Mesothelial cell of epicardium (in vitro differentiated cells): Measurements from ENCODE around the gene ASB10. TPM values are rescaled to one million over a fixed set of nuclear protein-coding genes. Genes with fewer than 3 reads are reported as not detected.

Experiments used
- DNase-seq, 2 experiments: peaks; one replicate each; pipeline ENCODE4 v3.0.0; 2021; ENCODE audit warnings: low spot score in 2 of 2; ENCODE audit not compliant: unreplicated experiment in 2 of 2
- H3K27ac Mint-ChIP-seq: 2 replicates; pipeline ENCODE4 v1.8.0; 2021; ENCODE audit warnings: mixed read lengths
- H3K27me3 Mint-ChIP-seq: 2 replicates; pipeline ENCODE4 v1.8.0; 2021; ENCODE audit warnings: low read depth, mixed read lengths
- H3K36me3 Mint-ChIP-seq: 2 replicates; pipeline ENCODE4 v1.8.0; 2021; ENCODE audit warnings: mixed read lengths
- H3K4me1 Mint-ChIP-seq: 2 replicates; pipeline ENCODE4 v1.8.0; 2021; ENCODE audit warnings: mixed read lengths
- H3K4me3 Mint-ChIP-seq: 2 replicates; pipeline ENCODE4 v1.8.0; 2021; ENCODE audit warnings: mild to moderate bottlenecking, moderate library complexity, mixed read lengths
- H3K9me3 Mint-ChIP-seq: 2 replicates; pipeline ENCODE4 v1.8.0; 2021; ENCODE audit warnings: mixed read lengths
- total RNA-seq: library from RNA; stranded (reverse); gene quantifications from 3 replicates; pipeline ENCODE4 v1.2.1, GENCODE V29; 2021
- TF ChIP-seq, protein P1 (sequence below): fragments of 200-600 bp; sonication (generic); IDR thresholded peaks from one replicate; pipeline ENCODE4 v1.5.0; 2021; ENCODE audit warnings: antibody characterized with exemption; ENCODE audit not compliant: unreplicated experiment

Gene ASB10
- total RNA-seq, 1 donor from 2014 or later, result not detected

DNA sequence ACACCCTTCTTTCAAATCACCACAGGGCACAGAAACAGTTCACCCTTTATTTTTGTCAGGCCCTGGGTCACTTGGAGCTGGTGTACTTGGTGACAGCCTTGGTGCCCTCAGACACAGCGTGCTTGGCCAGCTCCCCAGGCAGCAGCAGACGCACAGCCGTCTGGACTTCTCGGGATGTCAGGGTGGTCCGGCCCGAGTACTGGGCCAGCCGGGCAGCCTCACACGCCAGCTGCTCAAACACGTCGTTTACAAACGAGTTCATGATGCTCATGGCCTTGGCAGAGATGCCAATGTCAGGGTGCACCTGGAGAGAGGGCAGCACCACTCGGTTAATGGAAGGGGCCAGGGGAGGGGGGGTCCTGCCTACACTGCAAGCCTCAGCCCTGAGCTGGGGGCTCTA is 20.8 kb upstream of the ASB10 start:
- H3K4me1 Mint-ChIP-seq, result peaks cover 9% of the 10 kb centered on the region
- H3K4me3 Mint-ChIP-seq, result no peak overlapping the region
- H3K36me3 Mint-ChIP-seq, result peaks cover under 1% of the 10 kb centered on the region
- no peak overlapping the region for H3K27ac Mint-ChIP-seq
- no peak for DNase-seq
- TF ChIP-seq, protein P1, sequence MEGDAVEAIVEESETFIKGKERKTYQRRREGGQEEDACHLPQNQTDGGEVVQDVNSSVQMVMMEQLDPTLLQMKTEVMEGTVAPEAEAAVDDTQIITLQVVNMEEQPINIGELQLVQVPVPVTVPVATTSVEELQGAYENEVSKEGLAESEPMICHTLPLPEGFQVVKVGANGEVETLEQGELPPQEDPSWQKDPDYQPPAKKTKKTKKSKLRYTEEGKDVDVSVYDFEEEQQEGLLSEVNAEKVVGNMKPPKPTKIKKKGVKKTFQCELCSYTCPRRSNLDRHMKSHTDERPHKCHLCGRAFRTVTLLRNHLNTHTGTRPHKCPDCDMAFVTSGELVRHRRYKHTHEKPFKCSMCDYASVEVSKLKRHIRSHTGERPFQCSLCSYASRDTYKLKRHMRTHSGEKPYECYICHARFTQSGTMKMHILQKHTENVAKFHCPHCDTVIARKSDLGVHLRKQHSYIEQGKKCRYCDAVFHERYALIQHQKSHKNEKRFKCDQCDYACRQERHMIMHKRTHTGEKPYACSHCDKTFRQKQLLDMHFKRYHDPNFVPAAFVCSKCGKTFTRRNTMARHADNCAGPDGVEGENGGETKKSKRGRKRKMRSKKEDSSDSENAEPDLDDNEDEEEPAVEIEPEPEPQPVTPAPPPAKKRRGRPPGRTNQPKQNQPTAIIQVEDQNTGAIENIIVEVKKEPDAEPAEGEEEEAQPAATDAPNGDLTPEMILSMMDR, result no peak
- no peaks in the 10 kb centered on the region for H3K9me3 Mint-ChIP-seq
- H3K27me3 Mint-ChIP-seq, result peaks cover 42% of the 10 kb centered on the region

DNA sequence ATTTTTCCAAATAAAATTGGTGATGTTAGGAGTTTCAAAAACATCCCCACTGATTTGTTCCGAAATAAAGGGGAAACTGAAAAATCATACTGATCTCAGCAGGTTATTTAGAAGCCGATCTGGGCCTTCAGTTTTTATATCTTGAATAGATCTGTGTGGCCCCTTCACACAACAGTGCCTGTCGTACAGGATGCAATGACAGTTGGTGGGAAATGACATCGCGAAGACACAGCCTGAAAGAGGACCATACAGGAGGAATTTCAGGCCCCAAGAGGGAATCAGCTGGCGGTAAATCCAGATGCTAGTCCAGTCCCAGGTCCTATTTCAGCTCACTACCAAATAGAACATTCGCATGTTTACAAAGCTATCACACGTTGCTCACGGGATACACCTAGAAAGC is 20.3 kb upstream of the ASB10 start:
- Mint-ChIP-seq H3K36me3 (no peaks in the 10 kb centered on the region), H3K27ac (no peak overlapping the region), H3K4me1 (peaks cover 9% of the 10 kb centered on the region), H3K9me3 (no peaks in the 10 kb centered on the region), H3K27me3 (peaks cover 45% of the 10 kb centered on the region), H3K4me3 (no peak overlapping the region)
- TF ChIP-seq, protein P1, result no peak
- DNase-seq, result no peak

DNA sequence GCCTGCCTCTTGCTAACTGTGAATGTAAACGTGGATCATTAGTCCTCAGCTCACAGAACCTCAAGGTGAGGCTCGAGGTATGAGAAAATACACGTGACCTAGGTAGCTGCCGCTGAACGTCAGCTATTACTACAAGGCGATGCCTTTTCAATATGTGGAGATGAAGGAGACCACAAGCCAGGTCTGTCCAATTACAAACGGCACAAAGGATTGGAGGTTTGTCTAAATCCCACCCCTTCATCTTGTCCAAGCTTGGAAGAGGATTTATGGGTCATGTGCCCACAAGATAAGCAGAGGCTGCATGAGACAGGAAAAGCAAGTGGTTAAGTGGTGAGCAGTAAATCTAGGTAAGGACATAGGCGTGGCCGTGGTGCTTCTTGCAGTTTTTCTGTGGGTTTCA is 19.9 kb upstream of the ASB10 start:
- TF ChIP-seq, protein P1, result no peak
- Mint-ChIP-seq H3K27me3 (peaks cover 49% of the 10 kb centered on the region), H3K4me3 (no peak overlapping the region), H3K9me3 (no peaks in the 10 kb centered on the region), H3K36me3 (no peaks in the 10 kb centered on the region), H3K4me1 (peaks cover 9% of the 10 kb centered on the region), H3K27ac (no peak overlapping the region)
- DNase-seq, result no peak

DNA sequence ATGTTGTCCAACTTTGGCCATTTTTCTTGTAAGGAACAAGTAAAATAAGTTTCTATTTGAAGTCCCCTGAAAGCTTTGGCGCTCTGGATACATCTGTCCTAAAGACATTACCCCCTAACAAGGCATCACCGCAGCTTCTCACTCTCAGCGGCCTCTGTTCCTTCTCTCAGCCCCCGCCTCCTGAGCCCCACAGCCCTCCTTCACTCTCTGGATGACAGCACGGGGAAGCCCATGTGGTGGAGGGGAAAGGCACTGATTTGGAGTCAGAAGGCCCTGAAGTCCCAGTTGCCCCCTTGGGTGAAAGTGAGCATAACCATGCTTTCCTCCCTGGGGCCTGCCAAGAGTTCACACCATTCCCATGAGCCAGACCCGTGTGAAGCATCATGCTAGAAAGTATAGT is 18.7 kb upstream of the ASB10 start:
- Mint-ChIP-seq H3K9me3 (no peaks in the 10 kb centered on the region), H3K36me3 (no peaks in the 10 kb centered on the region), H3K27me3 (peaks cover 56% of the 10 kb centered on the region), H3K4me3 (no peak overlapping the region), H3K4me1 (peaks cover 9% of the 10 kb centered on the region), H3K27ac (no peak overlapping the region)
- TF ChIP-seq, protein P1, result no peak
- DNase-seq, result no peak

DNA sequence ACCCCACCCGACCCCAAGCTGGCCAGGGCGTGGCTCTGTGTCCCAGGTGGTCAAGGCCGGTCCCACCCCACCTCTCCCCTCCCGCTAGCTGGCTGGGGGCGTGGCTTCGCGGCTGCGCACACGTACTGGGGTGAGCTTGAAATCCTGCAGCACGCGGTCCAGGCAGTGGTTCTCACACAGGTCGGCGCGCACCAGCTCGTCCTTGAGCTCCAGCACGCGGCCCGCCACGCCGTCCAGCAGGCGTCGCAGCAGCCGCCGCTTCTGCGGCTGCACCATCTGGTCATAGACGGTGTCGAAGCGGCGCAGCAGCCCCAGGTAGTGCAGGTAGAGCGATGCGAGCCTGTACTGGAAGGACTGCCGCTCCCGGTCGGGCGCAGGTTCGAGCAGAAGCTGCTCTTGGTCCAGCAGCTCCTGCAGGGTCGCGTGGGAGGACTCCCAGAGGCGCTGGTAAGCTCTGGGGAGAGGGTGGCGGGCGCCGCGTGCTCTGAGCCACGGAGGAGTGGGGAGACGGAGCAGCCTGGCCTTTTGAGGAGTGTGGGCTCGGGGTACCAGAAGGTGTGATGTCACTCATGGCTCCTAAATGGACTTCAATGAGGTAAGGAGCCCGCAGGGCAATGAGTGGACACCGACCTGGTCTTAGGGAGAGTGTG is 17.5 kb upstream of the ASB10 start:
- Mint-ChIP-seq H3K27ac (no peak overlapping the region), H3K36me3 (no peaks in the 10 kb centered on the region), H3K4me3 (no peak overlapping the region), H3K4me1 (peaks cover 9% of the 10 kb centered on the region), H3K9me3 (no peaks in the 10 kb centered on the region), H3K27me3 (peaks cover 55% of the 10 kb centered on the region)
- TF ChIP-seq, protein P1, result no peak
- no peak for DNase-seq

DNA sequence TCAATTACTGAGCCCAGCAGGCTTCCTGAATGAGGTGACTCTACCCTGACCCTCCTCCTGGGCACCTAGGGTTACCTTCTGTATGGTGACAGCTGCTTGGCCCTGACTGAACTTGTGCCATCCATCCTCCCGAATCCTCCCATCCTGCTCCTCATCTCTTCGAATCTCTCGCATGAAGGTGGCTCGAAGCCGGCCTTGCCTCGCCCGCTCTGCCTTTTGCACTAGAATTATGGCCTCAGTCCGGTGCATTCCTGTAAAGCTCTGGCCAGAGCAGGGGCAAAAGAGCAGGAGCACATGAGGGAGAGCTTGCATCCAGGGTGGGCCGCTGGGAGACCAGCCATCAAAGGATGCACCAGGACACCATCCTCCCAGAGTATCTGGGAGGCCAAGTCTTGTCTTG is 15.8 kb upstream of the ASB10 start:
- Mint-ChIP-seq H3K9me3 (no peaks in the 10 kb centered on the region), H3K4me1 (peaks cover 9% of the 10 kb centered on the region), H3K36me3 (no peaks in the 10 kb centered on the region), H3K4me3 (no peak overlapping the region), H3K27me3 (peaks cover 51% of the 10 kb centered on the region), H3K27ac (no peak overlapping the region)
- no peak for DNase-seq
- TF ChIP-seq, protein P1, result no peak
